ENCODE measurements around the gene MCC.

The MCC gene

GRCh38 chr5:113215401-113216060, 272.7 kb downstream of the MCC start:
- TF ChIP-seq CTCF (IDR thresholded peaks at IDR 0.05): no peak

- no peak for TF ChIP-seq CTCF (IDR thresholded peaks at IDR 0.05)
Observed at GRCh38 chr5:113214606-113215323, 273.5 kb downstream of the MCC start.

- TF ChIP-seq CTCF (IDR thresholded peaks at IDR 0.05): no peak
Observed at GRCh38 chr5:113213551-113214425, 274.5 kb downstream of the MCC start.

- no peak for TF ChIP-seq CTCF (IDR thresholded peaks at IDR 0.05)
Observed at GRCh38 chr5:113212244-113212920, 275.9 kb downstream of the MCC start.

- no peak for TF ChIP-seq CTCF (IDR thresholded peaks at IDR 0.05)
Observed at GRCh38 chr5:113209498-113209897, 278.8 kb downstream of the MCC start.

GRCh38 chr5:113205807-113206206, 282.4 kb downstream of the MCC start:
- TF ChIP-seq CTCF (IDR thresholded peaks at IDR 0.05): no peak

- no peak for TF ChIP-seq CTCF (IDR thresholded peaks at IDR 0.05)
Observed at GRCh38 chr5:113205323-113205722, 282.9 kb downstream of the MCC start.
